OCI-LY1 (cell line): ENCODE data around the gene CYTH2.
"Not testable (repeated sequence)": the region's sequence is repeated elsewhere in the genome, so short reads cannot be mapped to it uniquely, and the experiment has no call there.

ENCODE experiments used
- H2AFZ ChIP-seq: fragments of 200-600 bp; sonication (generic), shearing (Covaris generic); 2 replicates; pipeline ENCODE4 v1.6.0; 2014; ENCODE audit warnings: antibody characterized with exemption, mild to moderate bottlenecking, low read length
- H3F3A ChIP-seq: fragments of 200-600 bp; sonication (generic), shearing (Covaris generic); 2 replicates; pipeline ENCODE4 v1.6.0; 2014; ENCODE audit warnings: mild to moderate bottlenecking, antibody characterized with exemption, low read length, moderate library complexity; ENCODE audit not compliant: insufficient read depth
- H3K27ac ChIP-seq: fragments of 200-600 bp; sonication (generic); 2 replicates; pipeline ENCODE4 v1.5.1; 2014; ENCODE audit warnings: low read length, mixed run types, mild to moderate bottlenecking, low read depth; ENCODE audit not compliant: poor library complexity, severe bottlenecking
- H3K27me3 ChIP-seq: fragments of 200-600 bp; sonication (generic); 2 replicates; pipeline ENCODE4 v1.6.0; 2014; ENCODE audit warnings: antibody characterized with exemption, mild to moderate bottlenecking, low read length, moderate library complexity; ENCODE audit not compliant: insufficient read depth
- H3K36me3 ChIP-seq: fragments of 200-600 bp; sonication (generic); 2 replicates; pipeline ENCODE4 v1.6.1; 2014; ENCODE audit warnings: mild to moderate bottlenecking, antibody characterized with exemption, low read length, moderate library complexity, mixed read lengths; ENCODE audit not compliant: insufficient read depth
- H3K4me1 ChIP-seq: fragments of 200-600 bp; sonication (generic); 2 replicates; pipeline ENCODE4 v1.5.1; 2014; ENCODE audit warnings: mild to moderate bottlenecking, low read length, moderate library complexity; ENCODE audit not compliant: insufficient read depth, severe bottlenecking
- H3K4me2 ChIP-seq: fragments of 200-600 bp; sonication (generic), shearing (Covaris generic); 2 replicates; pipeline ENCODE4 v1.6.1; 2014; ENCODE audit warnings: low read length
- H3K4me3 ChIP-seq: fragments of 200-600 bp; sonication (generic); 2 replicates; pipeline ENCODE4 v1.5.1; 2014; ENCODE audit warnings: low read length, low read depth, mild to moderate bottlenecking, mixed read lengths; ENCODE audit not compliant: poor library complexity, severe bottlenecking
- H3K79me2 ChIP-seq: fragments of 200-600 bp; shearing (Covaris generic); 2 replicates; pipeline ENCODE4 v1.6.1; 2016; ENCODE audit warnings: mixed run types, low read length, mixed read lengths; ENCODE audit not compliant: insufficient read depth
- H3K9ac ChIP-seq: fragments of 200-600 bp; sonication (generic), shearing (Covaris generic); 2 replicates; pipeline ENCODE4 v1.6.1; 2014; ENCODE audit warnings: mild to moderate bottlenecking, low read length, mixed read lengths
- H3K9me2 ChIP-seq: fragments of 200-600 bp; sonication (generic), shearing (Covaris generic); 2 replicates; pipeline ENCODE4 v1.6.1; 2014; ENCODE audit warnings: low read depth, mild to moderate bottlenecking, low read length, mixed read lengths
- H3K9me3 ChIP-seq: fragments of 200-600 bp; shearing (Covaris generic); 2 replicates; pipeline ENCODE4 v1.6.1; 2014; ENCODE audit warnings: low read length, mixed read lengths
- H4K20me1 ChIP-seq: fragments of 200-600 bp; sonication (generic), shearing (Covaris generic); 2 replicates; pipeline ENCODE4 v1.6.0; 2016; ENCODE audit warnings: mild to moderate bottlenecking, low read length; ENCODE audit not compliant: insufficient read depth
- EZH2 ChIP-seq: fragments of 200-600 bp; sonication (generic), shearing (Covaris generic); IDR thresholded peaks from 2 replicates; pipeline ENCODE4 v1.8.0; 2017; ENCODE audit warnings: borderline replicate concordance, mixed run types, mild to moderate bottlenecking, antibody characterized with exemption, low read length, moderate library complexity, mixed read lengths
- TF ChIP-seq, protein P1 (sequence below): fragments of 200-600 bp; sonication (generic), shearing (Covaris generic); IDR thresholded peaks from 2 replicates; pipeline ENCODE4 v1.5.1; 2017; ENCODE audit warnings: mild to moderate bottlenecking, antibody characterized with exemption, low read length, moderate library complexity, mixed read lengths

Gene CYTH2

GRCh38 chr19:48484931-48485612 lies 15.9 kb downstream of the CYTH2 start:
- H3K4me2 ChIP-seq, result no peak overlapping the region
- no peak overlapping the region for H3K27ac ChIP-seq

DNA sequence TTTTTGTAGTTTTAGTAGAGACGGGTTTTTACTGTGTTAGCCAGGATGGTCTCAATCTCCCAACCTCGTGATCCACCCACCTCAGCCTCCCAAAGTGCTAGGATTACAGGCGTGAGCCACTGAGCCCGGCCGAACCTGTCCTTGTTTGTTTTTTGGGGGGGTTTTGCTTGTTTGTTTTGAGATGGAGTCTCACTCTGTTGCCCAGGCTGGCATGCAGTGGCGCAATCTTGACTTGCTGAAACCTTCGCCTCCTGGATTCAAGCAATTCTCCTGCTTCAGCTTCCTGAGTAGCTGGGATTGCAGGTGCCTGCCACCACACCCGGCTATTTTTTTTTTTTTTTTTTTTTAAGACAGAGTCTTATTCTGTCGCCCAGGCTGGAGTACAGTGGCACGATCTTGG lies 17.5 kb downstream of the CYTH2 start:
- H3K9ac ChIP-seq, H3K4me3 ChIP-seq, H3F3A ChIP-seq, H3K4me1 ChIP-seq, H3K27me3 ChIP-seq, H2AFZ ChIP-seq, H3K27ac ChIP-seq, H3K4me2 ChIP-seq, H3K9me3 ChIP-seq, H3K79me2 ChIP-seq, H3K36me3 ChIP-seq, H3K9me2 ChIP-seq, H4K20me1 ChIP-seq: not testable (repeated sequence)

More at GRCh38 chr19:48484931-48485612, 15.9 kb downstream of the CYTH2 start:
- no peaks in the 10 kb centered on the region for H4K20me1 ChIP-seq
- H2AFZ ChIP-seq, result no peak overlapping the region
- H3K27me3 ChIP-seq, result no peaks in the 10 kb centered on the region
- no peaks in the 10 kb centered on the region for H3K9me3 ChIP-seq
- no peak overlapping the region for H3K4me3 ChIP-seq
- H3K79me2 ChIP-seq, result no peaks in the 10 kb centered on the region
- no peaks in the 10 kb centered on the region for H3K36me3 ChIP-seq
- H3F3A ChIP-seq, result no peaks in the 10 kb centered on the region
- no peak for TF ChIP-seq EZH2
- H3K4me1 ChIP-seq, result no peaks in the 10 kb centered on the region
- H3K9ac ChIP-seq, result no peak overlapping the region
- no peaks in the 10 kb centered on the region for H3K9me2 ChIP-seq

GRCh38 chr19:48487544-48487943 lies 18.4 kb downstream of the CYTH2 start:
- no peak overlapping the region for H3K4me3 ChIP-seq
- H3K4me1 ChIP-seq, result peaks cover 8% of the 10 kb centered on the region
- H3F3A ChIP-seq, result no peaks in the 10 kb centered on the region
- H2AFZ ChIP-seq, result no peak overlapping the region
- H3K79me2 ChIP-seq, result no peaks in the 10 kb centered on the region
- H3K27ac ChIP-seq, result no peak overlapping the region
- H3K4me2 ChIP-seq, result no peak overlapping the region
- no peak for TF ChIP-seq EZH2
- TF ChIP-seq, protein P1, sequence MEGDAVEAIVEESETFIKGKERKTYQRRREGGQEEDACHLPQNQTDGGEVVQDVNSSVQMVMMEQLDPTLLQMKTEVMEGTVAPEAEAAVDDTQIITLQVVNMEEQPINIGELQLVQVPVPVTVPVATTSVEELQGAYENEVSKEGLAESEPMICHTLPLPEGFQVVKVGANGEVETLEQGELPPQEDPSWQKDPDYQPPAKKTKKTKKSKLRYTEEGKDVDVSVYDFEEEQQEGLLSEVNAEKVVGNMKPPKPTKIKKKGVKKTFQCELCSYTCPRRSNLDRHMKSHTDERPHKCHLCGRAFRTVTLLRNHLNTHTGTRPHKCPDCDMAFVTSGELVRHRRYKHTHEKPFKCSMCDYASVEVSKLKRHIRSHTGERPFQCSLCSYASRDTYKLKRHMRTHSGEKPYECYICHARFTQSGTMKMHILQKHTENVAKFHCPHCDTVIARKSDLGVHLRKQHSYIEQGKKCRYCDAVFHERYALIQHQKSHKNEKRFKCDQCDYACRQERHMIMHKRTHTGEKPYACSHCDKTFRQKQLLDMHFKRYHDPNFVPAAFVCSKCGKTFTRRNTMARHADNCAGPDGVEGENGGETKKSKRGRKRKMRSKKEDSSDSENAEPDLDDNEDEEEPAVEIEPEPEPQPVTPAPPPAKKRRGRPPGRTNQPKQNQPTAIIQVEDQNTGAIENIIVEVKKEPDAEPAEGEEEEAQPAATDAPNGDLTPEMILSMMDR, result no peak
- no peaks in the 10 kb centered on the region for H3K9me2 ChIP-seq
- no peak overlapping the region for H3K9ac ChIP-seq
- H4K20me1 ChIP-seq, result no peaks in the 10 kb centered on the region
- H3K36me3 ChIP-seq, result no peaks in the 10 kb centered on the region
- no peaks in the 10 kb centered on the region for H3K9me3 ChIP-seq
- H3K27me3 ChIP-seq, result no peaks in the 10 kb centered on the region

GRCh38 chr19:48487948-48488347 lies 18.8 kb downstream of the CYTH2 start:
- no peak overlapping the region for H3K27ac ChIP-seq
- H3K4me1 ChIP-seq, result peaks cover 8% of the 10 kb centered on the region
- H3K9ac ChIP-seq, result no peak overlapping the region

DNA sequence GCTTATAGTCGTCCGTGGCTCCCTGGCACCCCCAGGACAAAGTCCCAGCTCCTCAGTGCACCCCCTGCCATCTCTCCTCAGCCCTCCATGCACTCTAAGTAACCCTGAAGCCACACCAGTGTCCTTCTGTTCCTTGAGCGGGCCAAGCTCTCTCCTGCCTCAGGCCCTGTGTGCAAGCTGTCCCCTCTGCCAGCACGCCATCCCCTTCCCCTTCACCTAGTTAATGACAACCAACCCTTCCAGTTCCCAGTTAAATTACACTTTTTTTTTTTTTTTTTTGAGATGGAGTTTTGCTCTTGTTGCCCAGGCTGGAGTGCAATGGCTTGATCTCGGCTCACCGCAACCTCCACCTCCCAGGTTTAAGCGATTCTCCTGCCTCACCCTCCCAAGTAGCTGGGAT lies 19.3 kb downstream of the CYTH2 start:
- H3K79me2 ChIP-seq, H3K4me1 ChIP-seq, H2AFZ ChIP-seq, H3K9ac ChIP-seq, H4K20me1 ChIP-seq, H3K9me2 ChIP-seq, H3K27ac ChIP-seq, H3K4me3 ChIP-seq, H3K36me3 ChIP-seq, H3K27me3 ChIP-seq, H3K4me2 ChIP-seq, H3K9me3 ChIP-seq, H3F3A ChIP-seq: not testable (repeated sequence)

More at GRCh38 chr19:48487948-48488347, 18.8 kb downstream of the CYTH2 start:
- no peaks in the 10 kb centered on the region for H3K9me3 ChIP-seq
- TF ChIP-seq, protein P1, result no peak
- TF ChIP-seq EZH2, result no peak
- H3K27me3 ChIP-seq, result no peaks in the 10 kb centered on the region
- no peaks in the 10 kb centered on the region for H3K79me2 ChIP-seq
- no peaks in the 10 kb centered on the region for H4K20me1 ChIP-seq
- no peak overlapping the region for H3K4me3 ChIP-seq
- no peaks in the 10 kb centered on the region for H3K9me2 ChIP-seq
- no peaks in the 10 kb centered on the region for H3F3A ChIP-seq
- no peaks in the 10 kb centered on the region for H3K36me3 ChIP-seq
- H2AFZ ChIP-seq, result no peak overlapping the region
- H3K4me2 ChIP-seq, result no peak overlapping the region
